HG03575 (cell line): Measurements from ENCODE around the gene CACNG7.

Experiments used
- ATAC-seq: cut with Tn5 transposase; IDR thresholded peaks from one replicate; pipeline ENCODE4 v1.9.1; 2021; ENCODE audit not compliant: unreplicated experiment, insufficient number of reproducible peaks, low FRiP score; ENCODE audit errors: extremely low read depth

CACNG7 gene

GRCh38 chr19:53877361-53877766 lies 31.7 kb upstream of the CACNG7 start:
- ATAC-seq, result no peak

- no peak for ATAC-seq
Measured at GRCh38 chr19:53878776-53879139, 30.3 kb upstream of the CACNG7 start.

GRCh38 chr19:53879140-53880081 lies 29.7 kb upstream of the CACNG7 start:
- no peak for ATAC-seq

GRCh38 chr19:53880711-53881481 lies 28.2 kb upstream of the CACNG7 start:
- no peak for ATAC-seq

- no peak for ATAC-seq
Measured at GRCh38 chr19:53881482-53882390, 27.3 kb upstream of the CACNG7 start, which contains the start of gene PRKCG. Gene PRKCG, plus strand, starts transcription at chr19:53882197. Its CDS starts 298 bp downstream, at chr19:53882495.

GRCh38 chr19:53882391-53883050 lies 26.6 kb upstream of the CACNG7 start:
- ATAC-seq, result no peak

GRCh38 chr19:53883231-53883661 lies 25.8 kb upstream of the CACNG7 start:
- ATAC-seq, result no peak

- no peak for ATAC-seq
Measured at GRCh38 chr19:53883741-53884140, 25.3 kb upstream of the CACNG7 start.

DNA sequence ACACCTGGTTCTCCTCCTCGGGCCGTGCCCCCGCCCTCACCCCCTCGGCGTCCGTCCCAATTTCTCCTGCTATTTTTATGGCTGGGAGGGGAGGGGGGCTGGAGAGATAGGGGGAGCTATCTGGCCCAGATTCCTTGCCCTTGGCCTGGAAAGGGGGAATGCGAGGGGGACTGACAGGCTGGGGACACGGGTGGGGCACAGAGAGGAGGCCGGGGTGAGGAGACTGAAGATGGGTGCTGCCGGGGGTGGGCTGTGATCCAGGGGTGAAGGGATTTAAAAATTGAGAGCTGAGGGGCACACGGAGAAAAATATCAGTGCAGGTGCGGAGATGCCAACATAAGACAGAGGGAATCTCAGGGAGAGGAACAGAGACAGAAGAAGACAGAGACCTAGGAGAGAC lies 24.8 kb upstream of the CACNG7 start:
- ATAC-seq, result no peak

GRCh38 chr19:53885036-53885435 lies 24.0 kb upstream of the CACNG7 start:
- ATAC-seq, result no peak

DNA sequence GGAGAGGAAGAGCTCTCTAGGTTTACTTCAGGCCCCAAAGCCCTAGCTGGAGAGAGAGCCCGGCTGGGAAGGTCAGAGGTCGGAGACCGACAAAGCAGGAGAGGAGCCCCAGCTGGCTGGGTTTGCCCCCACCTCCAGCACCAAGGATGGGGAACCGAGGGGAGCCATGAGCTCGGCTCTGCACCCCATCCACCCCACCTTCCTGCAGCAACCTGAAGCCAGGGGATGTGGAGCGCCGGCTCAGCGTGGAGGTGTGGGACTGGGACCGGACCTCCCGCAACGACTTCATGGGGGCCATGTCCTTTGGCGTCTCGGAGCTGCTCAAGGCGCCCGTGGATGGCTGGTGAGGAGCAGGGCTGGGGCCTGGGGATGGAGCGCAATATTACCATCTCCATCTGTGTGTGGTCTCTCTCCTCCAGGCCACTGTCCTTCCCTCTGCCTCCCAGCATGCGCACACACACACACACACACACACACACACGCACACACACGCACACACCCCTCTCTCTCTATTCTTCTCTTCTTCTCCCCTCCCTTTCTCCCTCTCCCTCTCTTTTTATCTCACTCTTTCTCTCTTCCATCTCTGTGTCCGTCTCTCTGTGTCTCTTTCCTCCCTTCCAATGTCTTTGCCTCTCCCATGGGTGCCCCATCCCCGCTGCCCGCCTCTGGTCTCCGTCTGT lies 16.6 kb upstream of the CACNG7 start:
- ATAC-seq, result no peak

DNA sequence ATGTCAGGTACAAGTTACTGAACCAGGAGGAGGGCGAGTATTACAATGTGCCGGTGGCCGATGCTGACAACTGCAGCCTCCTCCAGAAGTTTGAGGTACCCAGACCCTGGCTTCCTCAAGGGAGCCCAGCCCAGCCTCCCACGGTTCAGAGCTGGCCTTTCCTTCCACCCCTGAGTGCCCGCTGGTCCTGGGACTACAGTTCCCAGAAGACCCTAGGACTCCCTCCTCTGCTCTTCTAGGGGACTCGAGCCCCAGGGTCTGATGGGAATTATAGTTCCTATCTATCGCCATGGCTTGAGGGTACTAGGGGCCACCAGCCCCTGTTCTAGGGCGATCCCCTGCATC lies 16.1 kb upstream of the CACNG7 start:
- ATAC-seq, result no peak

- no peak for ATAC-seq
Measured at GRCh38 chr19:53894707-53895106, 14.4 kb upstream of the CACNG7 start.

DNA sequence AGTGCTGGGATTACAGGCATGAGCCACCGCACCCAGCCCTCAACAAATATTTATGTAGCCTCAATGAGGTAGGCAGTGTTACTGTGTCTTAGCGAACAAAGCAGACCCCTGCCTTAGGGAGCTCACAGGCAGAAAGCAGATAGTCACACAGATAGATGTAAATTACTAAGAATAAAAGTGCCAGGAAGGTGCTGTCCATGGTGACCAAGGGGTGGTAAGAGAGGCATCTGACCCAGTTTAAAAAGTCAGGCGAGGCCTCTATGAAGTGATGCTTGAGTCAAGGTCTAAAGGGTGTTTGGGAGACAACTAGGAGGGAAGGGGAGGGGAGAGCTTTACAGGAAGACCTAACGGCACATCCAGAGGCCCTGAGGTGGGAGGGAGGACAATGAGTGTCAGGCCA lies 12.4 kb upstream of the CACNG7 start:
- ATAC-seq, result no peak

- no peak for ATAC-seq
Measured at GRCh38 chr19:53897459-53897858, 11.6 kb upstream of the CACNG7 start.

GRCh38 chr19:53898166-53898565 lies 10.9 kb upstream of the CACNG7 start:
- no peak for ATAC-seq

GRCh38 chr19:53898636-53899341 lies 10.3 kb upstream of the CACNG7 start:
- ATAC-seq, result no peak
